CD4-positive, alpha-beta T cell treated with Interleukin-4 for 1 hour (primary cell): ENCODE measurements around the gene LRP5.
"Not testable (repeated sequence)": the region's sequence is repeated elsewhere in the genome, so short reads cannot be mapped to it uniquely, and the experiment has no call there.

Experiments
- DNase-seq, 2 donors: peaks; one replicate each; pipeline ENCODE4 v3.0.0-alpha.2; 2020 to 2022

LRP5 gene

DNA sequence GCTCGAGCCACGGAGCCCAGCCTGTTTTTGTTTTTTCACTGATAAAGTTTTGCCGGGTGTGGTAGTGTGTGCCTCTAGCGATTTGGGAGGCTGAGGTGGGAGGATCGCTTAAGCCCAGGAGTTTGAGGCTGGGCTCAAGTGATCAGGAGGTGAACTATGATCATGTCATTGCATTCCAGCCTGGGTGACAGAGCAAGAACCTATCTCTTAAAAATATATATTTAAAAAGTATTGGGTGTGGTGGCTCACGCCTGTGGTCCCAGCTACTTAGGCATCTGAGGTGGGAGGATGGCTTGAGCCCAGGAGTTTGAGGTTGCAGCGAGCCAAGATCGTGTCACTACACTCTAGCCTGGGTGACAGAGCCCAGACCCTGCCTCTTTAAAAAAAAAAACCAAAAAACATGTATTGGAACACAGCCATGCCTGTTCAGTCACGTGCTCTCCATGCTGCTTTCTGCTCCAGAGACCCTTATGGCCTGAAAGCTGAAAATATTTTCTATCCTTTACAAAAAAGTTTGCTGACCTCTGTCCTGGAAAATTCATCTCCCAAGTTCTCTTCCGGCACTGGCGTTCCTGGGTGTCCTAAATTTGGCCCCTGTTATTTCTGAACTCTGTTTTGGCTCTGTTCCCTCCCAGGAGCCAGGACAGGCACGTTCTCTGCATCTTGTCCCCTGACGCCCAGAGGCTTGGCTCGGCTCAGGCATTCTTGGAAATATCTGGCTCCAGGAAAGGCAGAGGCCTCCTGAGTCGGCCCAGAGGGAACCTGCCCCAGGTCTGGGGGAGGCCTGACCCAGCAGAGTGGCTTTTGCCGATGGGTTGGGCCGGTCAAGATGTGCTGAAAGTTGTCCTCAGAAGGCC lies 86.8 kb downstream of the LRP5 start:
- DNase-seq: no peak

DNA sequence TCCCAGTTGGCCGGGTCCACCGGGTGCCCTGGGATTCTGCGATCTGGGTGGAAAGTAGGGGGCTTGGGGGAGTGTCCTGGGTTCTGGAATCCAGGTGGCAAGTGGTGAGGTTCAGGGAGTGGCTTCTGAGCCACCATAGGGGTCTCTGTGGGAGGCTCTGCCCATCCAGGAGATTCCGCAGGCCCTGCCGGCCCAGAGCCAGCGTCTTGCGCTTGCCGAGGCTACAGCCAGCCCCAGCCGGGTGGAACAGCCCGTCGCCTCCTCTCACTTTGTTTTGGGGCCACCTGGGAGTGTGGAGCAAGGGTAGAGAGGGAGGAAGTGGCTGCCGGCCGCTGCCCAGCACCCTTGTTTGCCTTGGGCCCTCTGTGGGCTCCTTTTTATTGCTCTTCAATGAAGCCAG lies 87.5 kb downstream of the LRP5 start:
- no peak for DNase-seq

DNA sequence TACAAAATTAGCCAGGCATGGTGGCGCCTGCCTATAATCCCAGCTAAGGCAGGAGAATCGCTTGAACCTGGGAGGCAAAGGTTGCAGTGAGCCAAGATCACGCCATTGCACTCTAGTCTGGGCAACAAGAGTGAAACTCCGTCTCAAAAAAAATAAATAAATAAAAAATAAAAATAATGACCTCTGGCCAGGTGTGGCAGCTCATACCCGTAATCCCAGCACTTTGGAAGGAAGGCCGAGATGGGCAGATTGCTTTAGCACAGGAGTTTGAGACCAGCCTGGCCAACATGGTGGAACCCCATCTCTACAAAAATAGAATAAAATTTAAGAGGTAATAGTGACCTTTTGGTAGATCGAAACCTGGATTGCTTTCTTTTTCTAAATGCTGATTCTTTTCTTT lies 88.2 kb downstream of the LRP5 start:
- DNase-seq: not testable (repeated sequence)

GRCh38 chr11:68401856-68402255 lies 89.5 kb downstream of the LRP5 start:
- no peak for DNase-seq

GRCh38 chr11:68402355-68403031 lies 90.1 kb downstream of the LRP5 start:
- DNase-seq: no peak

- no peak for DNase-seq
These were observed 91.0 kb downstream of the LRP5 start for GRCh38 chr11:68403424-68403823.

- no peak for DNase-seq
These were observed 91.4 kb downstream of the LRP5 start for GRCh38 chr11:68403831-68404230.

DNA sequence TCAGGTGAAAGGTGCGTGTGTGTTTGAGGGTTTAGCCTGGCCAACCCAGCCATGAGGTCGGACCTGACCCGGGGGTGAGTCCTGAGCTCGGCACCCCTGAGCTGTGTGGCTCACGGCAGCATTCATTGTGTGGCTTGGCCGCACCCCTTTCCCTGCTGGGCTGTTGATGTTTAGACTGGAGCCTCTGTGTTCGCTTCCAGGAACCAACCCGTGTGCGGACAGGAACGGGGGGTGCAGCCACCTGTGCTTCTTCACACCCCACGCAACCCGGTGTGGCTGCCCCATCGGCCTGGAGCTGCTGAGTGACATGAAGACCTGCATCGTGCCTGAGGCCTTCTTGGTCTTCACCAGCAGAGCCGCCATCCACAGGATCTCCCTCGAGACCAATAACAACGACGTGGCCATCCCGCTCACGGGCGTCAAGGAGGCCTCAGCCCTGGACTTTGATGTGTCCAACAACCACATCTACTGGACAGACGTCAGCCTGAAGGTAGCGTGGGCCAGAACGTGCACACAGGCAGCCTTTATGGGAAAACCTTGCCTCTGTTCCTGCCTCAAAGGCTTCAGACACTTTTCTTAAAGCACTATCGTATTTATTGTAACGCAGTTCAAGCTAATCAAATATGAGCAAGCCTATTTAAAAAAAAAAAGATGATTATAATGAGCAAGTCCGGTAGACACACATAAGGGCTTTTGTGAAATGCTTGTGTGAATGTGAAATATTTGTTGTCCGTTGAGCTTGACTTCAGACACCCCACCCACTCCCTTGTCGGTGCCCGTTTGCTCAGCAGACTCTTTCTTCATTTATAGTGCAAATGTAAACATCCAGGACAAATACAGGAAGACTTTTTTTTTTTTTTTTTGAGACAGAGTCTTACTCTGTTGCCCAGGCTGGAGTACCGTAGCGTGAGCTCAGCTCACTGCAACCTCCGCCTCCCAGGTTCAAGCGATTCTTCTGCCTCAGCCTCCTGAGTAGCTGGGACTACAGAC lies 94.2 kb downstream of the LRP5 start:
- DNase-seq: no peak

GRCh38 chr11:68408512-68408911 lies 96.1 kb downstream of the LRP5 start:
- no peak for DNase-seq

GRCh38 chr11:68409748-68410344 lies 97.5 kb downstream of the LRP5 start:
- no peak for DNase-seq

DNA sequence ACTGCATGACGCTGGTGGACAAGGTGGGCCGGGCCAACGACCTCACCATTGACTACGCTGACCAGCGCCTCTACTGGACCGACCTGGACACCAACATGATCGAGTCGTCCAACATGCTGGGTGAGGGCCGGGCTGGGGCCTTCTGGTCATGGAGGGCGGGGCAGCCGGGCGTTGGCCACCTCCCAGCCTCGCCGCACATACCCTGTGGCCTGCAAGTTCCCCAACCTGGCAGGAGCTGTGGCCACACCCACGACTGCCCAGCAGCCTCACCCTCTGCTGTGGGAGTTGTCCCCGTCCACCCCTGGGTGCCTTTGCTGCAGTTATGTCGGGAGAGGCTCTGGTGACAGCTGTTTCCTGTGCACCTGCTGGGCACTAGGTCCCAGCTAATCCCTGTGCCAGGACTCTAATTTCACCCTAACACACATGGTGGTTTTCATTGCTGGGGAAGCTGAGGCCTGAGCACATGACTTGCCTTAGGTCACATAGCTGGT lies 99.2 kb downstream of the LRP5 start:
- no peak for DNase-seq

DNA sequence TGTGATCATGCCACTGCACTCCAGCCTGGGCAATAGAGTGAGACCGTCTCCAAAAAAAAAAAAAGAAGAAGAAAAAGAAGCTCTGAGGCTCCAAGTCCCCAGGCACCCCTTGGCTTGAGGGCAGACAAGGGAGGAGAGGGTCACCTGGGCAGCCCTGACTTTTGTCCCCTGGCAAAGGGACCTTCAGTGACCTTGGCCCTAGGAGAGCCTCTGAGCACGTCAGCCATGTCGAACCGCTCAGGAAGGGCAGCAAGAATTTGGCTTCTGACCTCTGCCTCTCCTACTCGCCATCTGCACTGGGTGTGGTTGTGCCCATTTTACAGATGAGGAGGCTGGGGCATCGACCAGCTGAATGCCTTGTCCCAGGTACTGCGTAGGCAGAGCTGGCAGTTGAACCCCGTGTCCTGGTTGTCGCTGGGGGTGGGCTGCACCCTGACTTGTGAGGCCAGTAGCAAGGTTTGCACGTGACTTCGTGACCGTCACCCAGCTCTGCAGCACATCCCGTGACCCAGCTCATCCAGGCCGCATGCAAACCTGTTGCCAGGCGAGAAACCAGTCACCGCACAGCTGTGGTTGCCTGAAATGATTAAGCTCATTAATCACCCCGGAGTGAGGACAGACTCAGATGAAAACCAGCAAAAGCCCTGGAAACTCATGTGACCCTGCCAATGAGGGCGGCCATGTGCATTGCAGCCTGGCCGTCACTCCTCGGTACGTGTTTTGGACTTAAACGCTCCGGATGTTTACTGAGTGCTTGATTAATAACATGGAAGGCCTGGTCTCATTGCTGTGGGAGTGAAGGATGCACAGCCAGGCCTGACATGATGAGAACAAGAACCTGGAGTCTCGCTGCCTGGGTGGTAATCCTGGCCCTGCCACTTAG lies 100.4 kb downstream of the LRP5 start:
- no peak for DNase-seq

GRCh38 chr11:68413591-68413999 lies 101.2 kb downstream of the LRP5 start:
- DNase-seq: no peak

DNA sequence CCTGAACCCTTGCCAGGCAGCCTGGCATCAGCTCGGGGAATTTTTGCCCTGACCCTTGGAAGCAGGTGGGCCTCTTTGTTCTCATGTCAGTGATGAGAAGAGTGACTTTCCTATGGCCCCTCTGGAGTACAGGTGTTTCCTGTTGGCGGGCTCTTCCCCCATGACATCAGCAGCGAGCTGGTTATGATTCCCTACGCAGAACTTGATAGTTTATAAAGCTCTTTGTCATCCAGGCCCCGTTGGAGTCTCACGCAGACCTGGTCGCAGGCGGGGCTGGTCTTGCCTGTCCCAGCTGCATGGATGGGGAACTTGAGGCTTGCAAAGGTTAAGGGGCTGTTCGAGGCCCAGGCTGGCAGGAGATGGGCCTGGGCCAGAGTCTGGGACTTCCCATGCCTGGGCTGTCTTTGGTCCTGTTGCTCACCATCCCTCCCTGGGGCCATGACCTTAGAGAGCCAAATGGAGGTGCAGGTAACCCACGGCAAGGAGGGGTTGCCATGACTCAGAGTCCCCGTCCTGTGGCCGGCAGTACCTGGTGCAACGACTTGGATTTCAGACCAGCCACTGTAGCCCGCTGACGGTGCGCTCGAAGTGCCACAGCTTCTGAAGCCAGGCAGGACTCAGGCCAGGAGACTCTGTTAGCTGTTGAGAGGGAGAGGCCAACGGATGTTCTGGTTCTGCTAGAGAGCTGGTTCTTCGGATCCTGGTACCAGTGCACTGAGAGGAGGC lies 102.3 kb downstream of the LRP5 start:
- DNase-seq: no peak

DNA sequence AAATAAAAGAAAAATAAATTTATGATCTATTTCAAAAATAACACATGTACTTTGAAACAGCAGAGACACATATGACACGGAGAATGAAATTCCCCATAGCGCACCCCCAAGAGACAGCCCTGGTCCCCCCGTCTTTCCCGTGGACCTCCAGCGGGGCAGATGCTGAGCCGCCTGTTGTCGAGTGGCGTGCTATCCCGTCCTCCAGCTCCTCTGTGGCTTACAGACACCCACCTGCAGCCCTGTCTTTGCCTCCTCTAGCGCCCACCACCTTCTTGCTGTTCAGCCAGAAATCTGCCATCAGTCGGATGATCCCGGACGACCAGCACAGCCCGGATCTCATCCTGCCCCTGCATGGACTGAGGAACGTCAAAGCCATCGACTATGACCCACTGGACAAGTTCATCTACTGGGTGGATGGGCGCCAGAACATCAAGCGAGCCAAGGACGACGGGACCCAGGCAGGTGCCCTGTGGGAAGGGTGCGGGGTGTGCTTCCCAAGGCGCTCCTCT lies 103.7 kb downstream of the LRP5 start:
- no peak for DNase-seq

DNA sequence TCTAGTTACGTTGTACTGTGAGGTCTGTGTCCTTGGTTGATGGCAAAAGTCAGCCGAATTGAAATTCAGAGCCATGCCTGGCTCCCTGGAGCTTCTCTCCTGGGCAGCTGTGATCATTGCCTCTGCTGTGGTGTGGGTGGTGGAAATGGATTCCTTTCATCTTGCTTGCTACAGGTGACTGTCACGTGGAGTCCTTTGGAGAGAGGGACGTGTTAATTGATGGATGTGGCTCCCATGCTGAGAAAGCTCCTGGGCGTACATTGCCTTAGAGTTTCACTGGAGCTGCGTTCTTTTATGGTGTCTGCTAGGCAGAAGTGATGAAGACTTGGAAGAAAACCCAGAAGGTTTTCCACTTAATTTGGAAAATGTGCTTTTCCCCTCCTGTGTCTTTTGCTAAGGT lies 106.3 kb downstream of the LRP5 start:
- no peak for DNase-seq

DNA sequence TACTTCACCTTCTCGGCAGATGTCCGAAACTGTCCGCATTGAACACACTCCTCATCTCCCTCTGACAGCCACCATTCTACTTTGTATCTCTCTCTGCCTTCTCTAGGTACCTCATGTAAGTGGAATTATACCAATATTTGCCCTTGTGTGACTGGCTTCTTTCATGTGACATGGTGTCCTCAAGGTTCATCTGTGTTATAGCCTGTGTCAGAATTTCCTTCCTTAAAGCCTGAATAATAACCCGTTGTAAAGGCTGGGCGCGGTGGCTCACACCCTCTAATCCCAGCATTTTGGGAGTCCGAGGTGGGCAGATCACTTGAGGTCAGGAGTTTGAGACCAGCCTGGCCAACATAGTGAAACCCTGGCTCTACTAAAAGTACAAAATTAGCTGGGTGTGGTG lies 107.8 kb downstream of the LRP5 start:
- no peak for DNase-seq

GRCh38 chr11:68423481-68423880 lies 111.1 kb downstream of the LRP5 start:
- no peak for DNase-seq

DNA sequence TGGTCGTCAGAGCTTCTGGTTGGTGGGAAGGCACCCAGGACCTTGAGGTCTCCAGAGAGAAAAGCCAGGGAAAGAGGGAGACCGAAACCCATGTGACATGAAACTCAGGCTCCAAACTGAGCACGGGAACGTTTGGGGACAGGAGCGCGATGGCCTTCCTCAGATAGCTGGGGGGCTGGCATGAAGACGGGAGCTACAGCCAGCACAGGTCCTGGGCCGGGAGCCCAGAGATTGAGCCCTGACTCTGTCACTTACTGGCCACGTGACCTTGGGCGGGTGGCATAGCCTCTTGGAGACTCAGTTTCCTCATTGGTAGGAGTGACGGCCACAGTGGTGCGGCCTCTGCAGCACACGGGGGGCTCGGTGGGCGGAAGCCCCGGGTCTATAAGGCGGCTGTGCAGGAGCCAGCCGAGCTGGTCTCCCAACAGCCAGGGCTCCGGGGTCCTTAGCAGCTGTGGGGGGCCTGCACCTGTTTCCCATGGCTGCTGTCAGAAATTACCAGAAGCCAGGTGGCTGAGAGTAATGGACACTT lies 111.8 kb downstream of the LRP5 start:
- DNase-seq: no peak
